Gastroesophageal sphincter (tissue), 4 donors: ENCODE data around the gene PRKX. TPM values are rescaled to one million over a fixed set of nuclear protein-coding genes. Genes with fewer than 3 reads are reported as not detected.
"Not testable (repeated sequence)": the region's sequence is repeated elsewhere in the genome, so short reads cannot be mapped to it uniquely, and the experiment has no call there.

Source experiments
- ATAC-seq: fragments of 150-250 bp; one replicate; pipeline ENCODE4 v1.9.1; 2016; ENCODE audit warnings: mild to moderate bottlenecking, moderate library complexity
- H3K27ac ChIP-seq, 4 donors: fragments of 200-600 bp; sonication (generic) in 3 of 4; 1 replicate in 3 of 4; 2 replicates in 1 of 4; pipeline ENCODE4 v1.5.1; 2016 to 2019
- H3K27me3 ChIP-seq: fragments of 200-600 bp; sonication (generic); one replicate; pipeline ENCODE4 v1.5.1; 2019
- H3K36me3 ChIP-seq, 2 donors: fragments of 200-600 bp; sonication (generic); one replicate each; pipeline ENCODE4 v1.5.1; 2019; ENCODE audit warnings: control low read depth in 1 of 2
- H3K4me1 ChIP-seq, 3 donors: fragments of 200-600 bp; sonication (generic); 1 replicate in 2 of 3; 2 replicates in 1 of 3; pipeline ENCODE4 v1.5.1; 2016 to 2019; ENCODE audit warnings: control low read depth in 2 of 3
- H3K4me3 ChIP-seq, 2 donors: fragments of 200-600 bp; sonication (generic); one replicate each; pipeline ENCODE4 v1.5.1; 2019; ENCODE audit warnings: mild to moderate bottlenecking in 1 of 2, moderate library complexity in 1 of 2
- H3K9me3 ChIP-seq, 3 donors: fragments of 200-600 bp; sonication (generic); one replicate each; pipeline ENCODE4 v1.5.1; 2017 to 2019; ENCODE audit warnings: control low read depth in 2 of 3
- CTCF ChIP-seq, 4 experiments: fragments of 200-600 bp in 2 of 4; fragments of 450-650 bp in 2 of 4; sonication (generic) in 1 of 4; IDR thresholded peaks; one replicate each; pipeline ENCODE4 v1.5.1; 2017 to 2019; ENCODE audit warnings: antibody characterized with exemption in 4 of 4, mild to moderate bottlenecking in 2 of 4, moderate library complexity in 2 of 4
- EP300 ChIP-seq: sonication (generic); formaldehyde crosslinking; IDR thresholded peaks from one replicate; pipeline ENCODE4 v1.6.1; 2017; ENCODE audit warnings: antibody characterized with exemption, mild to moderate bottlenecking
- POLR2A ChIP-seq, 2 donors: fragments of 450-650 bp; IDR thresholded peaks; one replicate each; pipeline ENCODE4 v1.6.1; 2017; ENCODE audit warnings: antibody characterized with exemption in 2 of 2, mild to moderate bottlenecking in 2 of 2, moderate library complexity in 1 of 2
- POLR2AphosphoS5 ChIP-seq: sonication (generic); formaldehyde crosslinking; IDR thresholded peaks from one replicate; pipeline ENCODE4 v1.6.1; 2017; ENCODE audit warnings: antibody characterized with exemption
- WGBS, 2 donors: methylation state at CpG; one replicate each; pipeline ENCODE4 v1.1.5; 2018; ENCODE audit warnings: low coverage in 1 of 2; 5-methylcytosine and 5-hydroxymethylcytosine counted together
- total RNA-seq, 4 donors: library from RNA; depleted of rRNA; stranded (reverse); fragments of >200 nt; gene quantifications; one replicate each; pipeline ENCODE4 v1.1.0, GENCODE V29; 2016

PRKX gene
- total RNA-seq, 4 donors from 2014 or later = 3.5 to 10.5 (median 4.4) TPM

GRCh38 chrX:3636803-3637202 is 76.6 kb downstream of the PRKX start:
- WGBS, 2 donors = 89 to 100% methylated on average over 1 to 3 of the region's 4 CpGs
- H3K27ac ChIP-seq = no peak overlapping the region
- no peaks in the 10 kb centered on the region for H3K4me1 ChIP-seq
- no peak for ATAC-seq
- TF ChIP-seq POLR2A (IDR thresholded peaks at IDR 0.05) (no peak), POLR2AphosphoS5 (no peak), CTCF (IDR thresholded peaks at IDR 0.05) (no peak), EP300 (no peak)
- no peaks in the 10 kb centered on the region for H3K27me3 ChIP-seq
- H3K36me3 ChIP-seq = peaks cover 0 to 7% of the 10 kb centered on the region in 2 donors
- H3K4me3 ChIP-seq = no peak overlapping the region
- no peaks in the 10 kb centered on the region for H3K9me3 ChIP-seq

GRCh38 chrX:3631196-3631595 is 82.3 kb downstream of the PRKX start:
- WGBS, 2 donors = 88 to 100% methylated on average over 1 to 3 of the region's 3 CpGs
- H3K9me3 ChIP-seq = no peaks in the 10 kb centered on the region
- H3K36me3 ChIP-seq = peaks cover 0 to 14% of the 10 kb centered on the region in 2 donors
- H3K27ac ChIP-seq = no peak overlapping the region
- H3K27me3 ChIP-seq = no peaks in the 10 kb centered on the region
- ATAC-seq = no peak
- H3K4me3 ChIP-seq = no peak overlapping the region
- TF ChIP-seq POLR2AphosphoS5 (no peak), CTCF (IDR thresholded peaks at IDR 0.05) (no peak), POLR2A (IDR thresholded peaks at IDR 0.05) (no peak), EP300 (no peak)
- no peaks in the 10 kb centered on the region for H3K4me1 ChIP-seq

- TF ChIP-seq EP300 = no peak
- TF ChIP-seq POLR2AphosphoS5 = no peak
- no peak for TF ChIP-seq POLR2A (IDR thresholded peaks at IDR 0.05)
- no peak for TF ChIP-seq CTCF (IDR thresholded peaks at IDR 0.05)
- no peak for ATAC-seq
Observed at GRCh38 chrX:3627594-3627993, 85.9 kb downstream of the PRKX start.

GRCh38 chrX:3621414-3621813 is 92.0 kb downstream of the PRKX start:
- H3K4me3 ChIP-seq = no peak overlapping the region
- no peak for ATAC-seq
- no peaks in the 10 kb centered on the region for H3K9me3 ChIP-seq
- H3K27me3 ChIP-seq = no peaks in the 10 kb centered on the region
- no peak overlapping the region for H3K27ac ChIP-seq
- peaks cover 0 to 22% of the 10 kb centered on the region in 2 donors for H3K36me3 ChIP-seq
- TF ChIP-seq CTCF (IDR thresholded peaks at IDR 0.05) (no peak), POLR2AphosphoS5 (no peak), POLR2A (IDR thresholded peaks at IDR 0.05) (no peak), EP300 (no peak)
- no peaks in the 10 kb centered on the region for H3K4me1 ChIP-seq
- WGBS, 2 donors = 28 to 57% methylated on average over 4 to 6 of the region's 6 CpGs

More at GRCh38 chrX:3627594-3627993, 85.9 kb downstream of the PRKX start:
- Histone ChIP-seq H3K27me3 (no peaks in the 10 kb centered on the region), H3K9me3 (no peaks in the 10 kb centered on the region), H3K27ac (no peak overlapping the region), H3K4me1 (no peaks in the 10 kb centered on the region), H3K4me3 (no peak overlapping the region), H3K36me3 (peaks cover 0 to 14% of the 10 kb centered on the region in 2 donors)
- WGBS, 2 donors = 92 to 100% methylated on average over 1 to 2 of the region's 7 CpGs

GRCh38 chrX:3611744-3612143 is 101.7 kb downstream of the PRKX start:
- ATAC-seq, H3K4me3 ChIP-seq, H3K9me3 ChIP-seq, H3K27me3 ChIP-seq, H3K27ac ChIP-seq, H3K4me1 ChIP-seq: not testable (repeated sequence)
- H3K36me3 ChIP-seq = peaks cover 0 to 18% of the 10 kb centered on the region in 2 donors
- WGBS, 2 donors = 83% methylated on average over 1 of the region's 6 CpGs; no CpG with 5 or more reads in 1 of the 2 donors
